NCI-H748 treated with DMSO at 0.1 percent for 48 hours (cell line): ENCODE measurements around the gene HBD.
"Not testable (repeated sequence)": the region's sequence is repeated elsewhere in the genome, so short reads cannot be mapped to it uniquely, and the experiment has no call there.

Source experiments
- DNase-seq: peaks from one replicate; lab custom pipeline; 2025; lab: John Stamatoyannopoulos, UW

Gene HBD

GRCh38 chr11:5234381-5234834, at the start of gene HBD:
TSS of gene HBD (minus strand) at chr11:5234483. CDS start at chr11:5234433, 50 bp downstream.
- DNase-seq = no peak

- no peak for DNase-seq
These were observed 49.6 kb upstream of the HBD start for GRCh38 chr11:5283882-5284281.

- no peak for DNase-seq
These were observed 48.8 kb upstream of the HBD start for GRCh38 chr11:5283086-5283485.

GRCh38 chr11:5282628-5283027, 48.3 kb upstream of the HBD start:
- no peak for DNase-seq

GRCh38 chr11:5281596-5281995, 47.3 kb upstream of the HBD start:
- DNase-seq = no peak

- no peak for DNase-seq
These were observed 46.4 kb upstream of the HBD start for GRCh38 chr11:5280582-5281102.

- DNase-seq = no peak
These were observed 45.3 kb upstream of the HBD start for GRCh38 chr11:5279471-5280090.

- no peak for DNase-seq
These were observed 43.6 kb upstream of the HBD start for GRCh38 chr11:5277807-5278382.

GRCh38 chr11:5276697-5277096, 42.4 kb upstream of the HBD start:
- DNase-seq = no peak

- DNase-seq = no peak
These were observed 41.3 kb upstream of the HBD start for GRCh38 chr11:5275369-5276110.

GRCh38 chr11:5274395-5274794, 40.1 kb upstream of the HBD start:
- no peak for DNase-seq

- DNase-seq = no peak
These were observed 38.2 kb upstream of the HBD start for GRCh38 chr11:5272395-5273017.

GRCh38 chr11:5269715-5270147, 35.4 kb upstream of the HBD start, which contains the start of gene HBE1:
TSS of gene HBE1 (minus strand) at chr11:5269945. CDS start at chr11:5269890, 55 bp downstream.
- no peak for DNase-seq

- DNase-seq = no peak
These were observed 32.8 kb upstream of the HBD start for GRCh38 chr11:5267033-5267563.

GRCh38 chr11:5266609-5267008, 32.3 kb upstream of the HBD start:
- no peak for DNase-seq

- DNase-seq = no peak
These were observed 31.5 kb upstream of the HBD start for GRCh38 chr11:5265832-5266231.

- no peak for DNase-seq
These were observed 24.4 kb upstream of the HBD start for GRCh38 chr11:5258543-5259262.

- no peak for DNase-seq
These were observed 23.0 kb upstream of the HBD start for GRCh38 chr11:5257296-5257695.

- DNase-seq = not testable (repeated sequence)
These were observed 20.5 kb upstream of the HBD start, which contains the start of gene HBG2 for GRCh38 chr11:5254646-5255413. TSS of gene HBG2 (minus strand) at chr11:5254781. CDS start at chr11:5254728, 53 bp downstream.

GRCh38 chr11:5254023-5254422, 19.7 kb upstream of the HBD start:
- not testable (repeated sequence) for DNase-seq

GRCh38 chr11:5253440-5253839, 19.2 kb upstream of the HBD start:
- not testable (repeated sequence) for DNase-seq
